Uterus (tissue), 4 donors: ENCODE results near the gene CEP162. TPM values are rescaled to one million over a fixed set of nuclear protein-coding genes. Genes with fewer than 3 reads are reported as not detected.
"Not testable (repeated sequence)": the region's sequence is repeated elsewhere in the genome, so short reads cannot be mapped to it uniquely, and the experiment has no call there.

ENCODE experiments used
- DNase-seq, 2 donors: peaks; one replicate each; pipeline ENCODE4 v3.0.0-alpha.2; 2019 to 2020
- H3K27ac ChIP-seq, 2 donors: fragments of 200-600 bp; sonication (generic); 1 replicate in 1 of 2; 2 replicates in 1 of 2; pipeline ENCODE4 v1.5.1; 2016 to 2018
- H3K27me3 ChIP-seq, 2 donors: fragments of 200-600 bp; sonication (generic); one replicate each; pipeline ENCODE4 v1.5.1; 2018 to 2019; ENCODE audit warnings: control low read depth in 1 of 2
- H3K36me3 ChIP-seq, 2 donors: fragments of 200-600 bp; sonication (generic); one replicate each; pipeline ENCODE4 v1.5.1; 2019; ENCODE audit warnings: control low read depth in 1 of 2
- H3K4me1 ChIP-seq, 2 donors: fragments of 200-600 bp; sonication (generic); one replicate each; pipeline ENCODE4 v1.5.1; 2018 to 2019; ENCODE audit warnings: control low read depth in 1 of 2
- H3K4me3 ChIP-seq, 2 donors: fragments of 200-600 bp; sonication (generic); 1 replicate in 1 of 2; 2 replicates in 1 of 2; pipeline ENCODE4 v1.5.1; 2018 to 2019; ENCODE audit warnings: mild to moderate bottlenecking in 1 of 2
- H3K9me3 ChIP-seq, 2 donors: fragments of 200-600 bp; sonication (generic); one replicate each; pipeline ENCODE4 v1.5.1; 2019; ENCODE audit warnings: control low read depth in 1 of 2
- POLR2A ChIP-seq, 2 donors: fragments of 450-650 bp; IDR thresholded peaks; one replicate each; pipeline ENCODE4 v1.6.1; 2016; ENCODE audit warnings: antibody characterized with exemption in 2 of 2, mild to moderate bottlenecking in 1 of 2, moderate library complexity in 1 of 2
- intact Hi-C: fragments of 100-400 bp; cut with DNase I; formaldehyde crosslinking; loops from one replicate; pipeline ENCODE4 v1.15.1; 2023; ENCODE audit warnings: low total_unique reads
- total RNA-seq, 4 donors: library from RNA; depleted of rRNA in 3 of 4; stranded (reverse); fragments of >200 nt in 3 of 4; gene quantifications; one replicate each; pipeline versions ENCODE4 v1.1.0 to v1.2.4, GENCODE V29; 2014 to 2023
- TF ChIP-seq, protein P1 (sequence below), 4 experiments: fragments of 200-600 bp in 2 of 4; fragments of 450-650 bp in 2 of 4; sonication (generic) in 2 of 4; IDR thresholded peaks; one replicate each; pipeline ENCODE4 v1.5.1; 2016 to 2019; ENCODE audit warnings: antibody characterized with exemption in 4 of 4, mild to moderate bottlenecking in 2 of 4, moderate library complexity in 1 of 4
- donor health status: DM: yes; HTN: yes; CAD: no.

Gene CEP162
- total RNA-seq, 4 donors from 2014 or later = 7.7 to 32.5 (median 15.5) TPM

GRCh38 chr6:84136364-84137050 is 90.9 kb downstream of the CEP162 start:
- no peaks in the 10 kb centered on the region for H3K36me3 ChIP-seq
- intact Hi-C loops = no loop called here
- no peaks in the 10 kb centered on the region for H3K27me3 ChIP-seq
- no peak for TF ChIP-seq POLR2A (IDR thresholded peaks at IDR 0.05)
- TF ChIP-seq, protein P1, sequence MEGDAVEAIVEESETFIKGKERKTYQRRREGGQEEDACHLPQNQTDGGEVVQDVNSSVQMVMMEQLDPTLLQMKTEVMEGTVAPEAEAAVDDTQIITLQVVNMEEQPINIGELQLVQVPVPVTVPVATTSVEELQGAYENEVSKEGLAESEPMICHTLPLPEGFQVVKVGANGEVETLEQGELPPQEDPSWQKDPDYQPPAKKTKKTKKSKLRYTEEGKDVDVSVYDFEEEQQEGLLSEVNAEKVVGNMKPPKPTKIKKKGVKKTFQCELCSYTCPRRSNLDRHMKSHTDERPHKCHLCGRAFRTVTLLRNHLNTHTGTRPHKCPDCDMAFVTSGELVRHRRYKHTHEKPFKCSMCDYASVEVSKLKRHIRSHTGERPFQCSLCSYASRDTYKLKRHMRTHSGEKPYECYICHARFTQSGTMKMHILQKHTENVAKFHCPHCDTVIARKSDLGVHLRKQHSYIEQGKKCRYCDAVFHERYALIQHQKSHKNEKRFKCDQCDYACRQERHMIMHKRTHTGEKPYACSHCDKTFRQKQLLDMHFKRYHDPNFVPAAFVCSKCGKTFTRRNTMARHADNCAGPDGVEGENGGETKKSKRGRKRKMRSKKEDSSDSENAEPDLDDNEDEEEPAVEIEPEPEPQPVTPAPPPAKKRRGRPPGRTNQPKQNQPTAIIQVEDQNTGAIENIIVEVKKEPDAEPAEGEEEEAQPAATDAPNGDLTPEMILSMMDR (IDR thresholded peaks at IDR 0.05) = no peak
- H3K4me1 ChIP-seq = no peaks in the 10 kb centered on the region
- no peak overlapping the region for H3K27ac ChIP-seq
- no peak overlapping the region for H3K4me3 ChIP-seq
- no peaks in the 10 kb centered on the region for H3K9me3 ChIP-seq
- DNase-seq = no peak

DNA sequence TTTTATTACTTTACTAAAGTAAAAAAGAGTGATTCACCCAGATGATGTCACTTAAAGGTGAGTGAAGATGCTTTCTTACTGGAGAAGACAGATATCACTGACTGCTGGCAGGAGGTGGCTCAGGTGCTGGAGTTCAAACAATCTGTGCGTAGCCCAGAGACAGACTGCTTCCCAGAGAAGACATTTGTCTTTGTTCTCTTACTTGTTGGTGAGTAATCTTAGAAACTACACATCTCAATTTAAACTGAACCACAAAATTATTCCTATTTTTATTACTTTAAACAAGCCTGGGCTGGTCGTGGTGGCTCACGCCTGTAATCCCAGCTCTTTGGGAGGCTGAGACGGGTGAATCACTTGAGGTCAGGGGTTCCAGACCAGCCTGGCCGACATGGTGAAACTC is 92.2 kb downstream of the CEP162 start:
- Histone ChIP-seq H3K4me3 (no peak overlapping the region), H3K4me1 (no peaks in the 10 kb centered on the region), H3K27me3 (no peaks in the 10 kb centered on the region), H3K27ac (no peak overlapping the region), H3K9me3 (no peaks in the 10 kb centered on the region), H3K36me3 (no peaks in the 10 kb centered on the region)
- intact Hi-C loops = no loop called here
- TF ChIP-seq, protein P1 (IDR thresholded peaks at IDR 0.05) = no peak
- TF ChIP-seq POLR2A (IDR thresholded peaks at IDR 0.05) = no peak
- no peak for DNase-seq

DNA sequence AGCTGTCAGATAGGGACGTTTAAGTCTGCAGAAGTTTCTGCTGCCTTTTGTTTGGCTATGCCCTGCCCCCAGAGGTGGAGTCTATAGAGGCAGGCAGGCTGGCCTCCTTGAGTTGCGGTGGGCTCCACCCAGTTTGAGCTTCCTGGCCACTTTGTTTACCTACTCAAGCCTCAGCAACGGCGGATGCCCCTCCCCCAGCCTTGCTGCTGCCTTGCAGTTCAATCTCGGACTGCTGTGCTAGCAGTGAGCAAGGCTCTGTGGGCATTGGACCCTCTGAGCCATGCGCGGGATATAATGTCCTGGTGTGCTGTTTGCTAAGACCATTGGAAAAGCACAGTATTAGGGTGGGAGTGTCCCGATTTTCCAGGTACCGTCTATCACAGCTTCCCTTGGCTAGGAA is 94.1 kb downstream of the CEP162 start:
- H3K9me3 ChIP-seq, H3K36me3 ChIP-seq, intact Hi-C loops, H3K4me3 ChIP-seq, H3K4me1 ChIP-seq, H3K27ac ChIP-seq, H3K27me3 ChIP-seq, DNase-seq: not testable (repeated sequence)

- H3K4me1 ChIP-seq, H3K36me3 ChIP-seq, DNase-seq, intact Hi-C loops, H3K4me3 ChIP-seq, H3K27me3 ChIP-seq, H3K27ac ChIP-seq, H3K9me3 ChIP-seq: not testable (repeated sequence)
Observed at GRCh38 chr6:84129588-84129987, 97.9 kb downstream of the CEP162 start.

DNA sequence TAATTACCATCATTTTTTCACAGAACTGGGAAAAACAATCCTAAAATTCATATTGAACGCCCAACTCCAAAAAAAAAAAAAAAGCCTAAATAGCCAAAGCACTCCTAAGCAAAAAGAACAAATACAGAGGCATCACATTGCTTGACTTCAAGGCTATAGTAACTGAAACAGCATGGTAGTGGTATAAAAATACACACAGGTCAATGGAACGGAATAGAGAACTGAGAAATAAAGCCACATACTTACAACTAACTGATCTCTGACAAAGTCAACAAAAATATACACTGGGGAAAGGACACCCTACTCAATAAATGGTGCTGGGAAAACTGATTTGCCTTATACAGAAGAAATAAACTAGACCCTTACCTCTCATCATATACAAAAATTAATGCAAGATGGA is 104.3 kb downstream of the CEP162 start:
- H3K4me3 ChIP-seq = no peak overlapping the region
- H3K36me3 ChIP-seq = no peaks in the 10 kb centered on the region
- TF ChIP-seq, protein P1 (IDR thresholded peaks at IDR 0.05) = no peak
- no peak for TF ChIP-seq POLR2A (IDR thresholded peaks at IDR 0.05)
- H3K27ac ChIP-seq = no peak overlapping the region
- H3K4me1 ChIP-seq = no peaks in the 10 kb centered on the region
- H3K9me3 ChIP-seq = no peaks in the 10 kb centered on the region
- no peak for DNase-seq
- no peaks in the 10 kb centered on the region for H3K27me3 ChIP-seq
- intact Hi-C loops = no loop called here

DNA sequence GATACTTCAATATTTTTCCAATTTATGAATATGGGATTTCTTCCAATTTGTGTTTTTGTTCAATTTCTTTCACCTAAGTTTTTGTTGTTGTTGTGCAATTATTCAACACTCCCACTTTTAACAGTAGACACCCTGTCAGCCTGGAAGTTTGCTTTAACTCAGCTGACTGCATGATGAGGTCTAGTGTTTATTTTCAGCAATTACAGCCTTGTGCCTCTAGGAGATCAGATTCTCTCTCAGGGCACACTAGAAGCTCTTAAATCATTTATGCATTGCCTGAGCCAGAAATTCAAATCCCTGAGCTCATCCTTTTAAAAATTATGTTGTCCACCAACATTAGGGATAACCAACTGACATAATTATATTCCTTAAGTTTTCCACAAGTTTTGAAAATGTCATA is 108.2 kb downstream of the CEP162 start:
- Histone ChIP-seq H3K27me3 (no peaks in the 10 kb centered on the region), H3K9me3 (no peaks in the 10 kb centered on the region), H3K4me1 (no peaks in the 10 kb centered on the region), H3K27ac (no peak overlapping the region), H3K36me3 (no peaks in the 10 kb centered on the region), H3K4me3 (no peak overlapping the region)
- TF ChIP-seq POLR2A (IDR thresholded peaks at IDR 0.05) = no peak
- TF ChIP-seq, protein P1 (IDR thresholded peaks at IDR 0.05) = no peak
- intact Hi-C loops = no loop called here
- DNase-seq = no peak
